Fibroblast of pulmonary artery (primary cell): ENCODE measurements around the gene INO80.
A peak's percentile ranks its signal among the peaks of the same experiment; 100 is the strongest.

ENCODE experiments used
- DNase-seq: peaks from one replicate; pipeline ENCODE4 v3.0.0-alpha.2; 2010; ENCODE audit warnings: low read depth
- H3K4me3 ChIP-seq: replicated peaks from 2 replicates; pipeline ENCODE4 v1.5.1; 2011; ENCODE audit warnings: low read depth, mild to moderate bottlenecking, control low read depth, low read length, moderate library complexity
- TF ChIP-seq, protein P1 (sequence below): IDR thresholded peaks from 2 replicates; pipeline ENCODE4 v1.5.1; 2011; ENCODE audit warnings: mild to moderate bottlenecking, control low read depth, low read length, inconsistent platforms; ENCODE audit errors: missing control alignments

The INO80 gene

DNA sequence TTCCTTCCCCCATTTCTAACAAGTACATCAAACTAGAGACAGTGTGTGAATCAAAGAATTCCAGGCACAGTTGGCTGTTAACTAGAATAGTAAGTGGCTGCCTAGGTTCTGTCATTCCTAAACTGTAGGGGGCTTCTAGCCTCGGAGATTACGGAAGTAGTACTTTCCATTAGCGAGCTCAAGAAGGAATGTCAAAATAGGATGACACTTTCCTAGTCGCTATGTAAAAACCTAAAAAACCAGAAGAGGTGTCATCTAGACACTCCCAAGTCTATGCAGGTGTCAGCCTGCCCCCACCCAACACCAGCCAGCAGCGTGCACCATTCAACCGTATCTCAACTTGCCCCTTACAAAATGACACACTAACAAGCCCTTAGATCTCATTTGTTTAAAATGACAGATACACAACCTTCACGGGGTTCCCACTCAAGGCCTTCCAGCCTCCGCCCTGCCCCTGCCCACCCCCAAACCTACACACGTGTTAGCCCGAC lies 874 bp downstream of the INO80 start:
- peak; percentile 34 for DNase-seq
- H3K4me3 ChIP-seq = peak overlapping the region; percentile 98
- TF ChIP-seq, protein P1, sequence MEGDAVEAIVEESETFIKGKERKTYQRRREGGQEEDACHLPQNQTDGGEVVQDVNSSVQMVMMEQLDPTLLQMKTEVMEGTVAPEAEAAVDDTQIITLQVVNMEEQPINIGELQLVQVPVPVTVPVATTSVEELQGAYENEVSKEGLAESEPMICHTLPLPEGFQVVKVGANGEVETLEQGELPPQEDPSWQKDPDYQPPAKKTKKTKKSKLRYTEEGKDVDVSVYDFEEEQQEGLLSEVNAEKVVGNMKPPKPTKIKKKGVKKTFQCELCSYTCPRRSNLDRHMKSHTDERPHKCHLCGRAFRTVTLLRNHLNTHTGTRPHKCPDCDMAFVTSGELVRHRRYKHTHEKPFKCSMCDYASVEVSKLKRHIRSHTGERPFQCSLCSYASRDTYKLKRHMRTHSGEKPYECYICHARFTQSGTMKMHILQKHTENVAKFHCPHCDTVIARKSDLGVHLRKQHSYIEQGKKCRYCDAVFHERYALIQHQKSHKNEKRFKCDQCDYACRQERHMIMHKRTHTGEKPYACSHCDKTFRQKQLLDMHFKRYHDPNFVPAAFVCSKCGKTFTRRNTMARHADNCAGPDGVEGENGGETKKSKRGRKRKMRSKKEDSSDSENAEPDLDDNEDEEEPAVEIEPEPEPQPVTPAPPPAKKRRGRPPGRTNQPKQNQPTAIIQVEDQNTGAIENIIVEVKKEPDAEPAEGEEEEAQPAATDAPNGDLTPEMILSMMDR = peak; percentile 25

DNA sequence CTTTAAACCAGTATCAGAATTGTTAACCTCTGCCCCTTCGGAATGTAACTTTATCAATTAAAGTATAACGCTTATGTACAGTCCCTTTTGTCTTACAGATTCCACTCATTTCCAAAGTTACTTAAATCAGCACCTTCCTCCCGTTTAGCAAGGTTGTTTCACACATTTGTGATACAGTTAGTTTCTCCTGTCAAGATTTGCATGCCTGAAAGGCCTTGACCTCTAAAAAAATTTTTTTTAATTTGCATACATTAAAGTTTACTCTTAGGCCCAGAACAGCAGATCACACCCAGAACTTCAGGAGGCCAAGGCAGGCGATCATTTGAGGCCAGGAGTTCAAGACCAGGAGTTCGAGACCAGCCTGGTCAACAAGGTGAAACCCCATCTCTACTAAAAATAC lies 9.1 kb downstream of the INO80 start:
- no peak for DNase-seq
- no peak overlapping the region for H3K4me3 ChIP-seq
- TF ChIP-seq, protein P1 = no peak

DNA sequence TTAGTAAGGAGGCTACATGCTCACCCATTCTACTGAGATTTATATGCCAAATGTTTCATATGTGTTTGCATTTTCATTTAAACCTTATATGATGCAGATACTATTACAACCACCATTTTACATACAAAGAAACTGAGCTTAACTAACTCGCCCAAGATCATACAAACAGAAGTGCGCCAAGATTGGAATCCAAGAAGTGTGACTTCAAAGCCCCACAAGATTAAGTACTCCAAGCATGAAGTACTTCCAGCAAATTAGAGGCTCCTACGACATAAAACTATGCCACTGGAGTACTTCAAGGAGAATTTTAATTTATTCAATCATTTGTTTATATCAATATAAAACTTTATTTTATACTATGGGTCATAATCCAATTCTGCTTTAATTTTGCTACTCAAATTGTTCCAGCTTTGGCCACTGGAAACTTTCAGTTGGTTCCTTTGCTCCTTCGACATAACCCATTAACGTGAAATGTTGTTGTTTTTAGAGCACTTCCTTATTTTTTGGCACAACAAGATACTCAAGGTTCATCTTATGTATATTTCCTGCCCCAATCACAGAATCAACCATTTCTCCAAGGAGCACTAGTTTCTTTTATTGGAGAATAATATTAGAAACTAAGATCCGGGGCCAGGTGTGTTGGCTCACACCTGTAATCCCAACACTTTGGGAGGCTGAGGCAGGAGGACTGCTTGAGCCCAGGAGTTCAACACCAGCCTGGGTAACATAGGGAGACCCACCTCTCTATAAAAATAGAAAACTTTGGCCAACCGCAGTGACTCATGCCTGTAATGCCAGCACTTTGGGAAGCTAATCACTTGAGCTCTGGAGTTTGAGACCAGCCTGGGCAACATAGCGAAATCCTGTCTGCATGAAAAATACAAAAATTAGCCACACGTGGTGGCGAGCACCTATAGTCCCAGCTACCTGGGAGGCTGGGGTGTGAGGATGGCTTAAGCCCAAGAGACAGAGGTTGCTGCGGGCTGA lies 10.4 kb downstream of the INO80 start:
- H3K4me3 ChIP-seq = no peak overlapping the region
- no peak for DNase-seq
- TF ChIP-seq, protein P1 = no peak

DNA sequence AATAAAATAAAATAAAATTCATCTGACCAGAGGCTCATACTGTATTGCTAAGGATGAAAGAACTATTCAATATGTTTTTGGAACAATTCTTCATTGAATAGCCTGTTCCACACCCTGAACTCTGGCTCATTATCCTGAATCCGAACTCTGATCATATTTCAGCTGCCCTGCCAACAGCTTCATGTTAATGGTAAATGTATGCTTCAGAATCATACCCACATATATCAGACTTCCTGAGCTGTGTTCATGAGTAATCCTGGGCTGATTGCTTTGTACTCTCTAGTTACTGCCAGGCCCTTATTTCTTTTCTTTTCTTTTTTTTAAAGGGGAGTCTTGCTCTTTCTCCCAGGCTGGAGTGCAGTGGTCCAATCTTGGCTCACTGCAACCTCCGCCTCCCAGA lies 11.8 kb downstream of the INO80 start:
- TF ChIP-seq, protein P1 = no peak
- DNase-seq = peak; percentile 64
- H3K4me3 ChIP-seq = no peak overlapping the region

DNA sequence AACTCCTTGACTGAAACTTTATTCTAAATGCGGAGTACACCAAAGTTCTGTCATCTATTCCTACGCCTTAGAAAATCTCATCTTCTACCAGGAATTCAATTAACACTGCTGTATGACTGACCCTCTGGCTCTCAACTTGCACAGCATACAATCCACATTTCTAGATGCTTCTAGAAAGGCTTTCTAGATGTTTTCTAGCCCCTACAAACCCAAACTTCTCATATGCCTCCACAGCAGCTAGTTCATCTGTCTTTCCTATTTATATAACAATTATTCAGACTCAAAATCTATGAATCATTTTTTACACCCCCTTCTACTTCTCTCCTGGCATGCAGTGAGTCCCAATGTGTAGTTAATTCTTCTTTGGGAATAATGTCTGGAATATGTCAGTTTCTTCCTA lies 13.2 kb downstream of the INO80 start:
- TF ChIP-seq, protein P1 = no peak
- DNase-seq = no peak
- H3K4me3 ChIP-seq = no peak overlapping the region

DNA sequence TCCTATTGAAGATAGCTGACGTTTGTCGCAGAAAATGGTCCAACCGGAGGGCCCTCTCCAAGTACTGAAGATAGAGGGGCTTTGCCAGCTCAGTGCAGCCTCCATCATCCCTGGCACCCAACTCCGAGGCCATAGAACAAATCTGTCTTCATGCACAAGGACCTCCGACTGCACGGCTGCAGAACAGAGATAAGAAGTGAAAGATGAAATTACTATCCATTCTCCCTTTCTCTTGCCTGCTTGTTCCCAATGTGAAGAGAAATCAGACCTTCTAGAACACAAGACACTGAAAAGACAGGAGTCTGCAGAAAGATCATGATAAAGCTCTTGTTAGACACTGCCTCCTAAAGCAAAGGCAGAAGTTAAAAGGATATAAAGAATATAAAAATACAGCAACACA lies 19.9 kb downstream of the INO80 start:
- DNase-seq = no peak
- H3K4me3 ChIP-seq = no peak overlapping the region
- TF ChIP-seq, protein P1 = no peak
